Karpas-422 (cell line): ENCODE measurements around the gene RAB11FIP5. TPM values are rescaled to one million over a fixed set of nuclear protein-coding genes. Genes with fewer than 3 reads are reported as not detected.

Source experiments
- DNase-seq: peaks from one replicate; pipeline ENCODE4 v3.0.0-alpha.2; 2015
- H2AFZ ChIP-seq: fragments of 200-600 bp; sonication (generic); 2 replicates; pipeline ENCODE4 v1.6.1; 2014; ENCODE audit warnings: antibody characterized with exemption, low read length, mixed read lengths
- H3K27ac ChIP-seq: fragments of 200-600 bp; sonication (generic); 2 replicates; pipeline ENCODE4 v1.5.1; 2014; ENCODE audit warnings: mild to moderate bottlenecking, low read length, moderate library complexity
- H3K27me3 ChIP-seq: fragments of 200-600 bp; sonication (generic); 2 replicates; pipeline ENCODE4 v1.6.1; 2014; ENCODE audit warnings: low read length, mixed read lengths
- H3K36me3 ChIP-seq: fragments of 200-600 bp; sonication (generic); 2 replicates; pipeline ENCODE4 v1.6.1; 2014; ENCODE audit warnings: low read length, mixed read lengths; ENCODE audit not compliant: insufficient read depth
- H3K4me1 ChIP-seq: fragments of 200-600 bp; sonication (generic); 2 replicates; pipeline ENCODE4 v1.6.1; 2014; ENCODE audit warnings: mild to moderate bottlenecking, low read length, mixed read lengths
- H3K4me2 ChIP-seq: fragments of 200-600 bp; sonication (generic); 2 replicates; pipeline ENCODE4 v1.6.1; 2014; ENCODE audit warnings: low read length, low read depth, mild to moderate bottlenecking; ENCODE audit not compliant: poor library complexity, severe bottlenecking
- H3K4me3 ChIP-seq: fragments of 200-600 bp; sonication (generic); 2 replicates; pipeline ENCODE4 v1.5.1; 2014; ENCODE audit warnings: mild to moderate bottlenecking, antibody characterized with exemption, low read length, mixed read lengths
- H3K79me2 ChIP-seq: fragments of 200-600 bp; sonication (generic); 2 replicates; pipeline ENCODE4 v1.6.1; 2014; ENCODE audit warnings: mild to moderate bottlenecking, low read length, mixed read lengths
- H3K9ac ChIP-seq: fragments of 200-600 bp; sonication (generic); 2 replicates; pipeline ENCODE4 v1.6.0; 2014; ENCODE audit warnings: low read length
- H3K9me2 ChIP-seq: fragments of 200-600 bp; sonication (generic), shearing (Covaris generic); replicated peaks from 2 replicates; pipeline ENCODE4 v1.6.0; 2014; ENCODE audit warnings: mild to moderate bottlenecking, low read length, moderate library complexity; ENCODE audit not compliant: insufficient read depth
- H3K9me3 ChIP-seq: fragments of 300-700, 200-600 bp; sonication (generic); 2 replicates; pipeline ENCODE4 v1.6.1; 2014; ENCODE audit warnings: low read length, mixed read lengths
- H4K20me1 ChIP-seq: fragments of 200-600 bp; sonication (generic); 2 replicates; pipeline ENCODE4 v1.6.1; 2014; ENCODE audit warnings: mild to moderate bottlenecking, antibody characterized with exemption, low read length, low read depth; ENCODE audit not compliant: insufficient read depth
- total RNA-seq: library from RNA; depleted of rRNA; stranded (reverse); fragments of >200 nt; shearing (Covaris generic); gene quantifications from 2 replicates; pipeline ENCODE4 v1.2.3, GENCODE V29; 2014; ENCODE audit warnings: low replicate concordance

RAB11FIP5 gene
- total RNA-seq, 1 experiment from 2014 or later: not detected

DNA sequence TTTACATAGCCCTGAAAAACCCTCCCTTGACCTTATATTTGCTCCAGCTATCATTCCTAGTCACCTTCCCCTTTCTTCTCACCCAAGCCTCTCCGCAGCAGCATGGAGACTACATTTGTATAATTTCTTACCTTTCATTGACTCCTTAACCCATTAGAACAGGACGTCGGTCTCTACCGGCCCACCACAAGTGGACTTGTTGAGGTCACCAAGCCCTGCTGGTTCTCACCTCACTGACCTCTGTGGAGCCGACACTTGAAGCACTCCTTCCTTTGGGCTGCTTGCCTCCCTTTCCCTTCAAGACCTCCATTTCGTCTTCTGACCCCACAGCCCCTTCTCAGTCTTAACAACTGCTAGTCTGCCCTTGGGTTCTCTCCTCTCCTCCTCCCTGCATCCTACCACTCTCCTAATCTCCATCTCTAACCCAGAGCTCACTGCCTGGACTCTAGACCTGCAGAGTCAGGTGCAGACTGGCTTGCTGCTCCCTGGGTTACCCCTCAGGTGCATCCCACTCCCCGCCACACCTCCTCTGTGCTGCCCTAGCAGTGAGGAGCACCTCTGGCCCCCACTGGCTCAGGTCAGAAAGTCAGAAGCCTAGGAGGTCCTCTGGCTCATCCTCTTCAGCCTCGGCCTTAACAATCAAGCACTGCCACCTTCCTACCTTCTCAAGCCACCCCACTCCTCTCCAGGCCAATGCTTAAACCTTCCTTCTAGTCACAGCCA lies 35.9 kb downstream of the RAB11FIP5 start:
- Histone ChIP-seq H3K4me1 (peaks cover 5% of the 10 kb centered on the region), H3K4me3 (no peak overlapping the region), H3K9ac (no peak overlapping the region), H3K27ac (no peak overlapping the region), H3K9me2 (no peaks in the 10 kb centered on the region), H3K79me2 (no peaks in the 10 kb centered on the region), H3K36me3 (no peaks in the 10 kb centered on the region), H3K4me2 (no peak overlapping the region), H3K9me3 (no peaks in the 10 kb centered on the region), H4K20me1 (no peaks in the 10 kb centered on the region), H2AFZ (no peak overlapping the region), H3K27me3 (no peaks in the 10 kb centered on the region)
- DNase-seq: no peak

- H3K9ac ChIP-seq: no peak overlapping the region
- H3K4me3 ChIP-seq: no peak overlapping the region
- H3K9me3 ChIP-seq: no peaks in the 10 kb centered on the region
- no peak overlapping the region for H2AFZ ChIP-seq
- no peaks in the 10 kb centered on the region for H3K36me3 ChIP-seq
- no peaks in the 10 kb centered on the region for H4K20me1 ChIP-seq
- no peak overlapping the region for H3K27ac ChIP-seq
- no peaks in the 10 kb centered on the region for H3K79me2 ChIP-seq
- no peaks in the 10 kb centered on the region for H3K9me2 ChIP-seq
- no peak for DNase-seq
- no peaks in the 10 kb centered on the region for H3K27me3 ChIP-seq
- peaks cover 10% of the 10 kb centered on the region for H3K4me1 ChIP-seq
- H3K4me2 ChIP-seq: no peak overlapping the region
Measured at GRCh38 chr2:73075477-73076373, 37.0 kb downstream of the RAB11FIP5 start.

DNA sequence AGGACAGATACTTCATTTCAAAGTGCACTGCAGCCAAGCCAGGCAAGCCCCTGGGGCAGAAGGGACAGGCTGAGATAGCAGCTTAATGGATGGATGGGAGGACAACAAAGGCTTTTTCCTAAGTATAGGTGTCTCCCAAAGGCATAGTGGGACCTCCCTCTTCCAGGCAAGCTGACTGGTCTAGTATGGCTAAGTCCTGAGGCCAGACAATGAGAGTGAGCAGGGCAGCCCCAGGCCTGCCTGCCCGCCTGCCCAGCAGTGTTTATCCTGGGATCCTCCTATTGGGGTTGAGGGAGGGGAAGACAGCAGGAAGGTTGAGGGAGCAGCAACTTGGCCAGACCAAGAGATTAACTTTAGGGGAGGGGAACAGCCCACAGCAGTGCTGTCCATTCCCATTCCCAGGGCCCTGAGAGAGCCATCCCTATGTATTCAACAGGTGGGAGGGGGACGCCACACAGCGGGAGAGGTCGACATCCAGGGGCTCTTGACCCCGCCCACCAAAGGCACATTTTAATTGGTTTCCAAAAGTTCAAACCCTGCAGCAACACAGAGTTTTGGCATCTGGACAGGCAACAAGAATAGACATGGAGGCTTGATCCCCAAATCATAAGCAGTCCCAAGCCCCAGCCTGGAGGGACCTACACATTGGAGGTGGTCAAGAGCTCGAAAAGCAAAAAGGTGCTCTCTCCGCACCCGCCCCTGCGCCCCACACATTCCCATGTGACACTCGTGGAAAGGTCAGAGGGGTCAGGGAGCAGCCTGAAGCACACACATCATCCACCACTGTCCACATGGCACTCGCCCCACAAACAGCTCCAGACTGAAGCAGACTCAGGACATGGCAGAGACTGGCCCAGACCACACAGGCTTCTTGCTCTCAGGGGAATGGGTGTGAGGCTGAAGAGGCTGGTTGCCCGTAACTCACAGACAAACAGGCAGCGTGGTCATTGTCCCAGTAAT lies 38.4 kb downstream of the RAB11FIP5 start:
- Histone ChIP-seq H3K27ac (no peak overlapping the region), H3K4me2 (no peak overlapping the region), H3K9me3 (no peaks in the 10 kb centered on the region), H3K4me1 (peaks cover 18% of the 10 kb centered on the region), H4K20me1 (no peaks in the 10 kb centered on the region), H3K36me3 (no peaks in the 10 kb centered on the region), H3K4me3 (no peak overlapping the region), H3K27me3 (no peaks in the 10 kb centered on the region), H3K9me2 (no peaks in the 10 kb centered on the region), H3K79me2 (no peaks in the 10 kb centered on the region), H3K9ac (no peak overlapping the region), H2AFZ (no peak overlapping the region)
- no peak for DNase-seq

DNA sequence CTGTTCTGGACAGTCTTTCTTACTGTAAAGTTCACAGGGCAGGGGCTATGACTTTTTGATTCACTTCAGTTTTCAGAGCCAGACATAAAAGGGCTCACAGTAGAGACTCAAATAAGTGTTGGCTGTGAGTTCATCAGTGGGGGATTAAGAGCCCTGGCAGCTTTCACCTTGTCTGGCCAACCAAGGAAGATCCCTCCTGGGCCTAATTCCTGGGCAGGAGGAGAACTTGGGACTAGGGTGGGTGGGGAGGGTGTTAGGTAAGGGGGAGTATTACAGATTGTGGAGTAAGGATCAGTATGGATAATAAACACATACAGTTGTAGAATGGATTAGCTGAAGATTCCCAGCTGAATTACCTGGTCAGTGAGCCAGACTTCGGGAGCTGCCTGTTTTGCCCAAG lies 40.3 kb downstream of the RAB11FIP5 start:
- Histone ChIP-seq H3K9ac (peak overlapping the region; percentile 81), H3K4me2 (peak overlapping the region; percentile 91), H3K27ac (no peak overlapping the region), H3K4me1 (peaks cover 18% of the 10 kb centered on the region), H3K27me3 (no peaks in the 10 kb centered on the region), H3K4me3 (peak overlapping the region; percentile 82), H3K9me2 (no peaks in the 10 kb centered on the region), H4K20me1 (no peaks in the 10 kb centered on the region), H2AFZ (peak overlapping the region; percentile 89; the same call in 1 of the 2 replicates), H3K36me3 (no peaks in the 10 kb centered on the region), H3K9me3 (no peaks in the 10 kb centered on the region), H3K79me2 (no peaks in the 10 kb centered on the region)
- DNase-seq: no peak

GRCh38 chr2:73072129-73072395 lies 40.7 kb downstream of the RAB11FIP5 start:
- no peaks in the 10 kb centered on the region for H3K9me2 ChIP-seq
- H3K79me2 ChIP-seq: no peaks in the 10 kb centered on the region
- peak overlapping the region; percentile 81 for H3K9ac ChIP-seq
- peak overlapping the region; percentile 91 for H3K4me2 ChIP-seq
- H3K27me3 ChIP-seq: no peaks in the 10 kb centered on the region
- H2AFZ ChIP-seq: peak overlapping the region; percentile 89; the same call in 1 of the 2 replicates
- peaks cover 18% of the 10 kb centered on the region for H3K4me1 ChIP-seq
- no peak overlapping the region for H3K27ac ChIP-seq
- no peaks in the 10 kb centered on the region for H3K36me3 ChIP-seq
- H3K9me3 ChIP-seq: no peaks in the 10 kb centered on the region
- peak overlapping the region; percentile 82 for H3K4me3 ChIP-seq
- DNase-seq: no peak
- H4K20me1 ChIP-seq: no peaks in the 10 kb centered on the region

GRCh38 chr2:73071360-73072128 lies 41.2 kb downstream of the RAB11FIP5 start, which contains the start of gene SFXN5:
Gene SFXN5, minus strand, starts transcription at chr2:73071712. Its CDS starts 7 bp downstream, at chr2:73071705.
- Histone ChIP-seq H3K4me1 (peaks cover 18% of the 10 kb centered on the region), H3K27me3 (no peaks in the 10 kb centered on the region), H3K27ac (no peak within 1 kb of the TSS), H3K9me3 (no peaks in the 10 kb centered on the region), H2AFZ (peak within 1 kb of the TSS; percentile 100), H3K4me3 (peak within 1 kb of the TSS; percentile 82), H4K20me1 (no peaks in the 10 kb centered on the region), H3K79me2 (no peaks in the 10 kb centered on the region), H3K9me2 (no peaks in the 10 kb centered on the region), H3K36me3 (no peaks in the 10 kb centered on the region), H3K4me2 (peak within 1 kb of the TSS; percentile 91), H3K9ac (peak within 1 kb of the TSS; percentile 81)
- peak; percentile 99 for DNase-seq

DNA sequence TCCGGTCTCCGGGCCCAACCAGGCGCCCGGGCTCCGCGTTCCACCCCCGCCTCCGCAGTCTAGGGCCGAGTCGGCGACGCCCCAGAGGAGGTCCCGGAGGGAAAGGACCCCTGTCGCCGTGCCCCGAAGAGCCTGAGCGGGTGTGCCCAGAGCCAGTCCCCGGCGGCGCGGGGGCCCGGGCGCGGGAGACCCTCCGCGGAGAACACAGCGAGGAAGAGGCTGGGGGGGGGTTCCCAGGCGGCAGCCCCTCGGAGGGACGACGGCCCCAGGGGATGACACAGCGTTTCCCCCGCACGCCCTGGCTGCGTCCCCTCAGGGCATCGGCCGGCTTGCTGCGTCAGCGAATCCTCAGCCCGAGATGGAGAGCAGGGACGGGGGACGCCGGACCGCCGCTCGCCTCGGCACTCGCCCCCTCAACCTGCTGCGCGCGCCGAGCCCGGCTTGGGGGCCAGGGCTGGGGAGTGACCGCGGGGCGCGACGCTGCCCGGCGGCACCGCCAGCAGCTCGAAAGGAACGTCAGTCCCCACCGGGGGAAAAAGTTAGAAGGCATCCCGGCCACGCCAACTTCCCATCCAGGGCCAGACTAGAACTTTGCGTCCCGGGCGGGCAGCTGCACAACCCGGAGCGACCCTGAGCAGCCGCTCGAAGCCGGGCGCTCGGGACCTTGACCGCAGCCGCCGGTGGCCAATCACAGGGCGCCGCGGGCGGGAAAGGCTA lies 41.9 kb downstream of the RAB11FIP5 start:
- Histone ChIP-seq H3K9ac (peak overlapping the region; percentile 81), H3K79me2 (no peaks in the 10 kb centered on the region), H3K4me1 (peaks cover 18% of the 10 kb centered on the region), H3K9me3 (no peaks in the 10 kb centered on the region), H2AFZ (peak overlapping the region; percentile 100), H3K27ac (no peak overlapping the region), H3K27me3 (no peaks in the 10 kb centered on the region), H3K36me3 (no peaks in the 10 kb centered on the region), H3K4me2 (peak overlapping the region; percentile 91), H4K20me1 (no peaks in the 10 kb centered on the region), H3K4me3 (peak overlapping the region; percentile 82), H3K9me2 (no peaks in the 10 kb centered on the region)
- DNase-seq: no peak
